NCI-H1417 (cell line): ENCODE measurements around the gene CIRBP.
A peak's percentile ranks its signal among the peaks of the same experiment; 100 is the strongest.

ENCODE experiments used
- DNase-seq, 3 experiments: peaks; one replicate each; lab custom pipeline; 2025; lab: John Stamatoyannopoulos, UW

Gene CIRBP

GRCh38 chr19:1230783-1231489, 38.2 kb upstream of the CIRBP start:
- no peak for DNase-seq

- DNase-seq = no peak
Measured at GRCh38 chr19:1231729-1232637, 37.1 kb upstream of the CIRBP start.

- DNase-seq = no peak
Measured at GRCh38 chr19:1232652-1233072, 36.5 kb upstream of the CIRBP start.

GRCh38 chr19:1233115-1233667, 35.9 kb upstream of the CIRBP start:
- no peak for DNase-seq

- no peak for DNase-seq
Measured at GRCh38 chr19:1234051-1234954, 34.8 kb upstream of the CIRBP start.

- no peak for DNase-seq
Measured at GRCh38 chr19:1234955-1235380, 34.2 kb upstream of the CIRBP start.

GRCh38 chr19:1235625-1236538, 33.2 kb upstream of the CIRBP start:
- DNase-seq = peak in 1 of 3 experiments; percentile 71

- peak in 2 of 3 experiments; percentile 70 to 78 for DNase-seq
Measured at GRCh38 chr19:1236576-1236975, 32.6 kb upstream of the CIRBP start.

- DNase-seq = peak in 2 of 3 experiments; percentile 50 to 71
Measured at GRCh38 chr19:1237027-1237659, 32.0 kb upstream of the CIRBP start.

- peak; percentile 28 to 54 (median 54) for DNase-seq
Measured at GRCh38 chr19:1237754-1238368, 31.3 kb upstream of the CIRBP start, which contains the start of gene CBARP. CBARP (minus strand) TSS chr19:1238005; CDS start chr19:1236100, 1,905 bp downstream.

GRCh38 chr19:1238369-1239303, 30.5 kb upstream of the CIRBP start:
- DNase-seq = no peak

GRCh38 chr19:1239420-1239795, 29.7 kb upstream of the CIRBP start:
- no peak for DNase-seq

- DNase-seq = peak; percentile 94 to 97 (median 95)
Measured at GRCh38 chr19:1239796-1240737, 29.1 kb upstream of the CIRBP start.

GRCh38 chr19:1240925-1241324, 28.2 kb upstream of the CIRBP start:
- DNase-seq = no peak

- DNase-seq = peak; percentile 92 to 96 (median 94)
Measured at GRCh38 chr19:1241417-1242095, 27.6 kb upstream of the CIRBP start, which contains the start of gene ATP5F1D. ATP5F1D (plus strand) TSS chr19:1241751; CDS start chr19:1241851, 100 bp downstream.
